H9 (cell line): ENCODE data around the gene TIAM2. TPM values are rescaled to one million over a fixed set of nuclear protein-coding genes. Genes with fewer than 3 reads are reported as not detected.

Source experiments
- DNase-seq: peaks from one replicate; pipeline ENCODE4 v3.0.0-alpha.2; 2017
- H2AFZ ChIP-seq: one replicate; pipeline ENCODE4 v1.6.1; 2013; ENCODE audit warnings: mild to moderate bottlenecking, low read length, control low read depth, moderate library complexity
- H2AK5ac ChIP-seq: 2 replicates; pipeline ENCODE4 v1.6.1; 2013; ENCODE audit warnings: low read length, control low read depth, mixed read lengths; ENCODE audit not compliant: insufficient read length
- H2BK120ac ChIP-seq: one replicate; pipeline ENCODE4 v1.6.1; 2013; ENCODE audit warnings: low read depth, mild to moderate bottlenecking, low read length, control low read depth, inconsistent platforms; ENCODE audit not compliant: poor library complexity, severe bottlenecking
- H2BK12ac ChIP-seq: 2 replicates; pipeline ENCODE4 v1.6.1; 2013; ENCODE audit warnings: low read length, control low read depth, mixed read lengths, low read depth; ENCODE audit not compliant: insufficient read length
- H2BK15ac ChIP-seq: 2 replicates; pipeline ENCODE4 v1.6.1; 2013; ENCODE audit warnings: low read depth, low read length, control low read depth
- H2BK20ac ChIP-seq: one replicate; pipeline ENCODE4 v1.6.1; 2013; ENCODE audit warnings: low read depth, mild to moderate bottlenecking, low read length, control low read depth, inconsistent platforms; ENCODE audit not compliant: poor library complexity, severe bottlenecking
- H2BK5ac ChIP-seq: 2 replicates; pipeline ENCODE4 v1.6.1; 2013; ENCODE audit warnings: low read length, control low read depth, mixed read lengths; ENCODE audit not compliant: insufficient read length
- H3K14ac ChIP-seq: 2 replicates; pipeline ENCODE4 v1.6.1; 2013; ENCODE audit warnings: low read length, control low read depth; ENCODE audit not compliant: insufficient read depth
- H3K18ac ChIP-seq: 2 replicates; pipeline ENCODE4 v1.6.1; 2013; ENCODE audit warnings: low read depth, mild to moderate bottlenecking, mixed read lengths, low read length, control low read depth; ENCODE audit not compliant: insufficient read length
- H3K23ac ChIP-seq: 2 replicates; pipeline ENCODE4 v1.6.1; 2013; ENCODE audit warnings: low read length, control low read depth, mixed read lengths, low read depth; ENCODE audit not compliant: insufficient read length
- H3K23me2 ChIP-seq: 2 replicates; pipeline ENCODE4 v1.6.1; 2013; ENCODE audit warnings: low read depth, mild to moderate bottlenecking, mixed read lengths, low read length, control low read depth; ENCODE audit not compliant: insufficient read length, poor library complexity, severe bottlenecking
- H3K27ac ChIP-seq: 2 replicates; pipeline ENCODE4 v1.5.1; 2013; ENCODE audit warnings: low read length, control low read depth, mixed read lengths, low read depth; ENCODE audit not compliant: insufficient read length
- H3K27me3 ChIP-seq: 2 replicates; pipeline ENCODE4 v1.6.1; 2013; ENCODE audit warnings: low read length, control low read depth, inconsistent platforms; ENCODE audit not compliant: insufficient read depth
- H3K4ac ChIP-seq: 2 replicates; pipeline ENCODE4 v1.6.1; 2013; ENCODE audit warnings: low read depth, mild to moderate bottlenecking, control low read depth, inconsistent platforms, low read length, moderate library complexity
- H3K4me1 ChIP-seq: 2 replicates; pipeline ENCODE4 v1.6.1; 2013; ENCODE audit warnings: low read length, control low read depth, inconsistent platforms; ENCODE audit not compliant: insufficient read depth
- H3K4me2 ChIP-seq: 2 replicates; pipeline ENCODE4 v1.6.1; 2013; ENCODE audit warnings: low read length, control low read depth, mixed read lengths; ENCODE audit not compliant: insufficient read length, insufficient read depth
- H3K56ac ChIP-seq: 2 replicates; pipeline ENCODE4 v1.6.1; 2013; ENCODE audit warnings: low read depth, mild to moderate bottlenecking, mixed read lengths, low read length, control low read depth; ENCODE audit not compliant: insufficient read length
- H3K79me1 ChIP-seq: 2 replicates; pipeline ENCODE4 v1.6.1; 2013; ENCODE audit warnings: low read depth, mild to moderate bottlenecking, moderate library complexity, low read length, control low read depth, inconsistent platforms; ENCODE audit not compliant: insufficient read depth, poor library complexity, severe bottlenecking
- H3K79me2 ChIP-seq: 2 replicates; pipeline ENCODE4 v1.6.1; 2013; ENCODE audit warnings: low read length, control low read depth, inconsistent platforms; ENCODE audit not compliant: insufficient read depth
- H3K9ac ChIP-seq: 2 replicates; pipeline ENCODE4 v1.6.1; 2013; ENCODE audit warnings: low read length, control low read depth, mixed read lengths; ENCODE audit not compliant: insufficient read length; ENCODE audit errors: extremely low read depth
- H3K9me3 ChIP-seq: one replicate; pipeline ENCODE4 v1.6.1; 2013; ENCODE audit warnings: low read depth, low read length, inconsistent platforms; ENCODE audit not compliant: control insufficient read depth
- H3T11ph ChIP-seq: one replicate; pipeline ENCODE4 v1.6.1; 2013; ENCODE audit warnings: mild to moderate bottlenecking, low read length, control low read depth, inconsistent platforms
- H4K20me1 ChIP-seq: one replicate; pipeline ENCODE4 v1.6.1; 2013; ENCODE audit not compliant: control insufficient read depth, insufficient read length, insufficient read depth
- H4K5ac ChIP-seq: 2 replicates; pipeline ENCODE4 v1.6.1; 2013; ENCODE audit warnings: low read depth, mild to moderate bottlenecking, mixed read lengths, low read length, control low read depth; ENCODE audit not compliant: insufficient read length
- H4K8ac ChIP-seq: replicated peaks from 2 replicates; pipeline ENCODE4 v1.6.1; 2013; ENCODE audit warnings: low read length, control low read depth, mixed read lengths, low read depth; ENCODE audit not compliant: insufficient read length
- H4K91ac ChIP-seq: 2 replicates; pipeline ENCODE4 v1.6.1; 2013; ENCODE audit warnings: low read depth, mild to moderate bottlenecking, moderate library complexity, mixed read lengths, low read length, control low read depth; ENCODE audit not compliant: insufficient read length
- H3K27ac Mint-ChIP-seq, 3 experiments: 2 replicates in 2 of 3; 3 replicates in 1 of 3; pipeline ENCODE4 v1.8.0; 2020 to 2021; ENCODE audit warnings: mixed read lengths in 3 of 3, mild to moderate bottlenecking in 1 of 3, moderate library complexity in 1 of 3
- H3K27me3 Mint-ChIP-seq: 2 replicates; pipeline ENCODE4 v1.8.0; 2021; ENCODE audit warnings: low read depth, mild to moderate bottlenecking, moderate library complexity, mixed read lengths
- H3K36me3 Mint-ChIP-seq, 3 experiments: 2 replicates in 2 of 3; 3 replicates in 1 of 3; pipeline ENCODE4 v1.8.0; 2020 to 2021; ENCODE audit warnings: low read depth in 3 of 3, mixed read lengths in 3 of 3; ENCODE audit not compliant: insufficient read depth in 1 of 3
- H3K4me1 Mint-ChIP-seq, 2 experiments: 2 replicates each; pipeline ENCODE4 v1.8.0; 2020; ENCODE audit warnings: mixed read lengths in 2 of 2
- H3K4me3 Mint-ChIP-seq, 2 experiments: 2 replicates in 1 of 2; 3 replicates in 1 of 2; pipeline ENCODE4 v1.8.0; 2020 to 2021; ENCODE audit warnings: mild to moderate bottlenecking in 2 of 2, mixed read lengths in 2 of 2, moderate library complexity in 1 of 2
- H3K9me3 Mint-ChIP-seq, 2 experiments: 2 replicates in 1 of 2; 3 replicates in 1 of 2; pipeline ENCODE4 v1.8.0; 2020; ENCODE audit warnings: mild to moderate bottlenecking in 2 of 2, mixed read lengths in 2 of 2, moderate library complexity in 1 of 2
- CTCF ChIP-seq: fragments of 200-600 bp; sonication (generic); conservative IDR thresholded peaks from 3 replicates; pipeline ENCODE4 v1.8.0; 2021; ENCODE audit warnings: antibody characterized with exemption, mild to moderate bottlenecking
- WGBS: extraction: QIAGEN DNeasy Blood & Tissue Kit; methylation state at CpG from one replicate; pipeline ENCODE4 v1.1.7; 2013; ENCODE audit warnings: missing lambda C conversion rate, low lambda C conversion rate, mixed read lengths; ENCODE audit not compliant: insufficient read length; ENCODE audit errors: extremely low coverage; 5-methylcytosine and 5-hydroxymethylcytosine counted together
- total RNA-seq: library from RNA; stranded (reverse); gene quantifications from 2 replicates; pipeline ENCODE4 v1.2.1, GENCODE V29; 2021

Gene TIAM2
- total RNA-seq, 1 experiment from 2014 or later = 6.3 TPM

GRCh38 chr6:155084431-155085123 lies 89.5 kb downstream of the TIAM2 start:
- Histone ChIP-seq H3K27ac (no peak overlapping the region), H2BK20ac (no peak overlapping the region), H3K9me3 (no peaks in the 10 kb centered on the region), H3K27me3 (no peaks in the 10 kb centered on the region), H3K79me2 (no peaks in the 10 kb centered on the region), H3K23me2 (no peaks in the 10 kb centered on the region), H3K18ac (no peak overlapping the region), H3K4me1 (no peaks in the 10 kb centered on the region), H4K20me1 (no peaks in the 10 kb centered on the region), H4K8ac (no peak overlapping the region), H4K5ac (no peak overlapping the region), H3K56ac (no peak overlapping the region), H3K14ac (no peak overlapping the region; the same call in 1 of the 2 replicates), H2BK15ac (no peak overlapping the region), H3K9ac (no peak overlapping the region), H4K91ac (no peak overlapping the region), H3K79me1 (no peaks in the 10 kb centered on the region), H3T11ph (no peak overlapping the region), H2AFZ (no peak overlapping the region), H3K4ac (no peak overlapping the region), H2BK5ac (no peak overlapping the region), H2BK12ac (no peak overlapping the region), H3K4me2 (no peak overlapping the region), H2AK5ac (no peak overlapping the region), H3K23ac (no peak overlapping the region), H2BK120ac (no peak overlapping the region)
- no CpG with 5 or more reads among the region's 4 CpGs for WGBS
- Mint-ChIP-seq H3K4me3 (no peak overlapping the region), H3K4me1 (peaks cover 28 to 40% of the 10 kb centered on the region in 2 experiments), H3K9me3 (no peaks in the 10 kb centered on the region), H3K36me3 (no peaks in the 10 kb centered on the region), H3K27me3 (no peaks in the 10 kb centered on the region), H3K27ac (peak overlapping the region in 2 of 3 experiments; percentile 59 to 85; a peak in 5 of 7 replicates)
- TF ChIP-seq CTCF = no peak
- no peak for DNase-seq
